HS-5 (cell line): ENCODE results near the gene OR52B6.
"Not testable (repeated sequence)": the region's sequence is repeated elsewhere in the genome, so short reads cannot be mapped to it uniquely, and the experiment has no call there.

Source experiments
- DNase-seq: peaks from one replicate; pipeline ENCODE4 v3.0.0-alpha.2; 2012; ENCODE audit warnings: low read depth

The OR52B6 gene

GRCh38 chr11:5596607-5597201 is 16.0 kb downstream of the OR52B6 start, which contains the start of gene TRIM6:
TSS of gene TRIM6 (plus strand) at chr11:5596637. CDS start at chr11:5596898, 261 bp downstream.
- DNase-seq: no peak

- no peak for DNase-seq
Observed at GRCh38 chr11:5597953-5598352, 17.3 kb downstream of the OR52B6 start.

GRCh38 chr11:5600374-5600851 is 19.7 kb downstream of the OR52B6 start:
- DNase-seq: no peak

GRCh38 chr11:5602791-5603190 is 22.1 kb downstream of the OR52B6 start:
- DNase-seq: not testable (repeated sequence)

GRCh38 chr11:5603326-5603725 is 22.6 kb downstream of the OR52B6 start:
- no peak for DNase-seq

DNA sequence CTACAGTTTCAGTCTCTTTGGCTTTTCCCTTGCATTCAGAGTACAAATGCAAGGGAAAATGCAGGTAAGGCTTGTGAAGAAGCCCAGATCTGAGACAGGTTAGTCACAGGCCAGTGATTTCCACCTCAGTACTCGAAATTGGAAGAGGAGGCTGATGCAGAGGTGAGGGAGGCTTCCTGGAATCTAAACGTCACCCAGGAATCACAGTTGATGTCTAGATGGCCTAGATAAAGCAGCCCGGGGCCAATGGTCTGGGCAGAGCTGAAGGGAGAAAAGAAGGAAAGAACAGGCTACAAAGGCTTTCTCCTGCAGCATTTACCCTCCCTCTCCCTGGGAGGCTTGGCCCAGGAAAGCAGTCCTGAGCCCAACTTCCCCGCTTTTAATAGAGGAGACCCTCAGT is 24.2 kb downstream of the OR52B6 start:
- DNase-seq: no peak

DNA sequence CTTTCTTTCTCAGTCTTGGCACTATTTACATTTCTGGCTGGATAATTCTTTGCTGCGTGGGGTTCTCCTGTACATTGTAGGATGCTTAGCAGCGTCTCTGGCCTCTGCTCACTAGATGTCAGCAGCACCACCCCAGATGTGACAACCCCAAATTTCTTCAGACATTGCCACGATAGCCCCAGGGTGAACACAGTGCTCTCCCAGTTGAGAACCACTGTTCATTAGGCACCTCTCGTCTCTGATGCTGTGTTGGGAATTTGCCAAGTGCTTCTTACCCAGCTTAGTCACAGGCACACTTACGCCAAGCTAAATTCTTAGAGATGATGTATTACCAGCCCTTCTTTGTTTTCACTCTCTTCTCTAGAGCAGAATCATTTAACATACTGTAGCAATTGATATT is 25.2 kb downstream of the OR52B6 start:
- no peak for DNase-seq

GRCh38 chr11:5608808-5609207 is 28.1 kb downstream of the OR52B6 start:
- DNase-seq: no peak

GRCh38 chr11:5610446-5610845 is 29.8 kb downstream of the OR52B6 start:
- DNase-seq: no peak

DNA sequence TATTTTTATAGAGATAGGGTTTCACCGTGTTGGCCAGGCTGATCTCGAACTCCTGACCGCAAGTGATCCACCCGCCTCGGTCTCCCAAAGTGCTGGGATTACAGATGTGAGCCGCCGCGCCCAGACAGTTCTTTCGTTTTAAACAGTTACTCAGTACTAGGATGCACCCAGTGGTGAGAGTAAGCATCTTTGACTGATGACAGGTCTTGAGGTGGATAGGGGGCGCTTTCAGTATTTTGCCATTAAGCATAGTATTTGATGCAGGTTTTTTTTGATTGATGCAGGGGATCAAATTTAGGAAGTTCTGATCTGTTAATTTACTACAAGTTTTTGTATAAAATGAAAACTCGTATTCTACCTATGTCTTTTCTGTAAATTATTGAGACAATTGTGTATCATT is 30.9 kb downstream of the OR52B6 start:
- no peak for DNase-seq

GRCh38 chr11:5618807-5619206 is 38.1 kb downstream of the OR52B6 start:
- peak; percentile 68 for DNase-seq

GRCh38 chr11:5620651-5621521 is 40.2 kb downstream of the OR52B6 start:
- peak; percentile 47 for DNase-seq

DNA sequence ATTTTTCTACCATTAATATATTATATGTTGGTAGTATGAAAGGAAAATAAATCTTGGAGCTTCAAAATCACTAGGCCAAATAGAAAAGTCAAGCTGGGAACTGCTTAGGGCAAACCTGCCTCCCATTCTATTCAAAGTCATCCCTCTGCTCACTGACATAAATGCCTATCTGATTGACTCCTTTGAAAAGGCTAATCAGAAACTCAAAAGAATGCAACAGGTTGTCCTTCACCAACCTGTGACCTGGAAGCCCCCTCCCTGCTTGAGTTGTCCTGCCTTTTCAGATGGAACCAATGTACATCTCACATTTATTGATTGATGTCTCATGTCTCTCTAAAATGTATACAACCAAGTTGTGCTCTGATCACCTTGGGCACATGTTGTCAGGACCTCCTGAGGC is 40.9 kb downstream of the OR52B6 start:
- DNase-seq: no peak

GRCh38 chr11:5622802-5623201 is 42.1 kb downstream of the OR52B6 start:
- DNase-seq: no peak

DNA sequence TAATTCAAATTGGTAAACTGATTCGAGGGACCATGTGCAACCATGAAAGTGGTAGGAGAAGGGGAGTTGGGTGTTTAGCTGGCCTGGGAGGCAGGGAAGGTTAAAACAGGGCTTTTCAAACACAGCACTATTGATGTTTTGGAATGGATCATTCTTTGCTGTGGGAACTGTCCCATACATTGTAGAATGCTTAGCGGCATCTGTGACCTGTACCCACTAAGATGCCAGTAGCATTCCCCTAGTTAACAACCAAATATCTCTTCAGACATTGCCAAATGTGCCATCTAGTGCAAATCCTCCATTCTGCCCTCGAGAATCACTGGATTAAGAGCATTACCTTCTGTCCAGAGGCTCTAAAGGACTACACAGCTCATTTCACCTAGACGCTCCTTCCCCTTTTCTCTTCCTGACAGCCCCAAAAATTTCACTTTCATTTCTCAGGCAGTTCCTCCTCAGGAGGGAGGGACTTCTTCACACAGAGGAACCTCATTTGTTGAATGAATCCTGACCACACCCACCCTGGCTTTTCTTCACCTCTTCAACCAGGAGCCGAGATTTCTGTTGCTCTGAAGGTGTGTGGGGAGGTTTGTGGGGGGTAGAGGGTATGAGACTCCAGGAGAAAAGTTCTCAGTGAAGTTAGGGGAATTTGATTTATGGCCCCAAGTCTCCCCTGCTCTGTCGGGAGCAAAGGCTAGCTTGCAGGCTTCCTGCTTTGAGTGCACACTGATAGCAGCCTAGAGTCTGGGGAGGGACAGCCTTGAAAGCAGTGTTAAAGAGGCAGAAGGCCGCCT is 44.0 kb downstream of the OR52B6 start, which contains the start of gene TRIM34:
Gene TRIM34, plus strand, starts transcription at position 513 of the 791 bp plus-strand sequence. CDS start 7,331 bp downstream, outside the sequence.
- DNase-seq: peak; percentile 40

- DNase-seq: no peak
Observed at GRCh38 chr11:5625281-5625680, 44.6 kb downstream of the OR52B6 start.

DNA sequence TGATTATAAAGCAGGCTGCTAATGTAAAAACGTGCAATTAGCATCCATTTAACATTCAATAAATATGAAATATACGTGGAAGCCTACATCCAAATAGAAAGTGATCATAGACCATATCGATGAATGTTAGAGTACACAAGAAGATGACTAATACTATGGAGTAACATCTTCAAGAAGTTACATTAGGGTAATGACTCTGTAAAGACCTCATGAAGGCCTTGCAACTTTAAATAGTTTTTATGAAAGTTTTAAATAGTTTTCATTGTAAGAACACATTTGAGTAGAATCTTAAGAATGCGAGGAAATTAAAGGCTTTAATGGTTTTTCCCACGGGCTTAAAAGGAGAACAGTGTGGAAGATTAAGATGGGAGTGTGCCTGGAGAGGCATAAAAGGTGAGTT is 45.5 kb downstream of the OR52B6 start:
- DNase-seq: no peak

GRCh38 chr11:5631417-5631816 is 50.7 kb downstream of the OR52B6 start:
- DNase-seq: no peak
